Omental fat pad (tissue), 4 donors: Measurements from ENCODE around the gene RORB. TPM values are rescaled to one million over a fixed set of nuclear protein-coding genes. Genes with fewer than 3 reads are reported as not detected.

Experiments used
- ATAC-seq: fragments of 150-250 bp; one replicate; pipeline ENCODE4 v1.9.1; 2016; ENCODE audit warnings: mild to moderate bottlenecking, moderate library complexity; ENCODE audit not compliant: low FRiP score
- DNase-seq: peaks from one replicate; pipeline ENCODE4 v3.0.0-alpha.2; 2019; ENCODE audit warnings: low spot score
- CTCF ChIP-seq, 3 donors: fragments of 450-650 bp; IDR thresholded peaks; one replicate each; pipeline ENCODE4 v1.5.1; 2016 to 2017; ENCODE audit warnings: antibody characterized with exemption in 3 of 3, mild to moderate bottlenecking in 3 of 3, moderate library complexity in 2 of 3
- total RNA-seq, 4 donors: library from RNA; depleted of rRNA; stranded (reverse); fragments of >200 nt; gene quantifications; one replicate each; pipeline ENCODE4 v1.1.0, GENCODE V29; 2016

The RORB gene
- total RNA-seq, 4 donors from 2014 or later, result 0.50 to 2.8 (median 2.1) TPM

GRCh38 chr9:74479711-74480110 lies 17.4 kb upstream of the RORB start:
- no peak for TF ChIP-seq CTCF (IDR thresholded peaks at IDR 0.05)
- ATAC-seq (no peak), DNase-seq (no peak)

GRCh38 chr9:74487395-74487794 lies 9.7 kb upstream of the RORB start:
- no peak for DNase-seq
- TF ChIP-seq CTCF (IDR thresholded peaks at IDR 0.05), result no peak

GRCh38 chr9:74493512-74493911 lies 3.6 kb upstream of the RORB start:
- TF ChIP-seq CTCF (IDR thresholded peaks at IDR 0.05), result no peak
- DNase-seq (no peak), ATAC-seq (no peak)

More at GRCh38 chr9:74487395-74487794, 9.7 kb upstream of the RORB start:
- ATAC-seq, result no peak

- no peak for TF ChIP-seq CTCF (IDR thresholded peaks at IDR 0.05)
- DNase-seq (no peak), ATAC-seq (no peak)
Measured at GRCh38 chr9:74494490-74494889, 2.6 kb upstream of the RORB start.

- no peak for ATAC-seq
- no peak for TF ChIP-seq CTCF (IDR thresholded peaks at IDR 0.05)
- no peak for DNase-seq
Measured at GRCh38 chr9:74496406-74496805, 729 bp upstream of the RORB start.

- ATAC-seq (no peak), DNase-seq (no peak)
- no peak for TF ChIP-seq CTCF (IDR thresholded peaks at IDR 0.05)
Measured at GRCh38 chr9:74497748-74498620, 849 bp downstream of the RORB start.

- TF ChIP-seq CTCF (IDR thresholded peaks at IDR 0.05), result no peak
- ATAC-seq (no peak), DNase-seq (no peak)
Measured at GRCh38 chr9:74498621-74499095, 1.5 kb downstream of the RORB start.
